Stimulated activated CD4-positive, alpha-beta T cell treated with anti-CD3 and anti-CD28 coated beads, Interleukin-15, amount 100 ng/mL, for 24 hours (primary cell): Measurements from ENCODE around the gene MRPS5.
"Not testable (repeated sequence)": the region's sequence is repeated elsewhere in the genome, so short reads cannot be mapped to it uniquely, and the experiment has no call there.

Experiments used
- DNase-seq: peaks from one replicate; pipeline ENCODE4 v3.0.0-alpha.2; 2020

MRPS5 gene

DNA sequence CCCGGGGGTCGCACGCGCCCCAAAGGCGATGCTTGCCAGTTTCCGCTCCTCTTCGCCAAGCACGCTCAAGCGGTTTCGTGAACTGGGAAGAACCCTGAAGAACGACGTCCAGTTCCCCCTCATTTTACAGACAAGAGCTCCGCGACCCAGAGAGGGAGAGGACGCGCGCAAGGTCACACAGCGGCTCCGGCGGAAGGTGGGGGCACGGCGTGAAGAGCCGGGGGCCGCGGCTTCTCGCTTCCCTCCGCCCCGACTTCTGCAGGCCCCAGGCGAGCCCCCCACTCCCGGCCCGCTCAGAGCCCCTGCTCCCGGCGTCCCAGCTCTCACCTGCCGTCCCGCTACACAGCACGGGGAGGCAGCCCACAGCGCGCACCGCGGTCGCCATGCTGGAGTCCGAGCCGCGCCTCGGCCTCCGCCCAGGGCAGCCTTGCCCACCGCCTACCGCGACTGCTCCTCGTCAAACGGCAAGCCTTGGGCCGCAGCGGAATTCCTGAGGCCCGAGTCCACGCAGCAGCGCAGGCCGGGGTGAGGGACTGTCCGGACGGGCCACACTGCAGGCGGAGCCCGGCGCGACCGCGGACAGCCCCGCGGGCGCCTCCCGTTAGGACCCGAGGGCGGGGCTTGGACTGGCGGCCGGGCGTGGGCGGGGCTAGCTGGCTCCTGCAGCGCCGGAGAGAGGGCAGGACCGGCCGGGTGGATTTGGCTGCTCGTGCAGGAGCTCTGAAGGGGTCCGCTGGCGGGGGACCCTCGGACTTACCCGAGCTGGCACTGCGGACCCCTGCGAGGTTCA, at the start of gene MRPS5:
Gene MRPS5, minus strand, starts transcription at position 402 of the 790 bp plus-strand sequence. Its CDS starts 17 bp downstream, at position 385.
- peak; percentile 95 for DNase-seq

DNA sequence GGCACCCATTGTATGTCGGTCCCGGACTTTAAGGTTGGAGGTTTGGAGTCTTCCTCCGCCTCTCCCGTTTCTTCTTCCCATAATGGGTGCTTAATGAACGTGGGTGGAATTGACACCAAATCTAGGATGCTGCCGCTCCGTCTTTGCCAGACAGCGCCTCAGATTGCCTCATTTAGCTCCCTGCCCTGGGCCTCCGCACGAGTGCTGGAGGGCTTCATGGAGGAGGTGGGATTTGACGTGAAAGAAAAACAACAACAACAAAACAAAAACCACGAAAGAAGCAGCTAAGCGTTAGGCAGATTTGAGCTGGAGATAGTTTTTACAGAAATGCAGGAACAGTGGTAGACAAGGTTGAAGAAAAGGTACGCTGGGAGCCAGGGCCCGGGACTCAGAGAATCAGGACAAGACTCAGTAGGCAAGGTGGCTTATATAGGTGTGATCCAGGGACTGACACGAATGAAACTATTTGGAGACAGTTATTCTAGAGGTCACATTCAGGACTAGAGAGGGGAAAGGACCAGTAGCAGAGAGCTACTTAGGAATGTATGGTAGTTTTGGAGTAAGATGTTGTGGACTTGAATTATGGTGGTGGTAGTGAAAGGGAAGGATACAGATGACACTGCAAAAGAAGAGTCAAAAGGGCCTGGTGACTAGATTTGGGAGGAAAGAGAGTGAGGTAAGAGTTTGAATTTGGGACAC, 44.6 kb upstream of the MRPS5 start:
- DNase-seq, result no peak

DNA sequence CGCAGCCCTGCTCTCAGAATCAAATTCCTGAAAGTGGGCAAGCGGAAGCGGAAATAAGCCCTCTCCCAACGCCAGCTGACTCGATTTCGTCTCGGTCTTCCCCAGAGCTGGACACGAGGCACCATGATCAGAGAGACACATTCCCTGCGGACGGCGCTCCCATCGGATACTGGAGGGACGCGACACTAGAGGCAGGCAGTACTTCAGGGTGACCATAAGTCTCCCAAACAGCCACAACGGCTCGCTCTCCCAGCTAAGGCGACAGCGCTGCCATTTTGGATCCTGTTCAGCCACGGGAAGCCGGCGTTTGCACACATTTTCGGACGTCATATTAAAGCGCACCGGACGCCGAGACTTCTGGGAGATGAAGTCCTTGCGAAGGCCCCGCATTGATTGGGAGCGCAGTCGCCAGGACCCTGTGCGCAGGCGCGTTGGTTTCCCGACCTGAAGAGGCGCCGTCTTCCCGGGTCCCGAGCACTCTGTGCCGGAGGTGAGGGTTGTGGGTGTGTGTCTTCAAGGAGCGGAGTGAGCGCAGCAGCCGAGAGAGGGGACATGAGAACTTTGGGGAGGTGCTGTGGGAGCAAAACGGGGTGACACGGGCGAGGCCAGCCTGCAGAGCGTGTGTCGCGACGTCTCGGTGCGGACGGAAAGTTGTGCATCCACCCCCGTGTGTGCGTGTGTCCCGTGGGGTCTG, 43.9 kb upstream of the MRPS5 start, which contains the start of gene ZNF2:
Gene ZNF2, plus strand, starts transcription at position 439 of the 694 bp plus-strand sequence. CDS start 10,418 bp downstream, outside the sequence.
- peak; percentile 98 for DNase-seq

DNA sequence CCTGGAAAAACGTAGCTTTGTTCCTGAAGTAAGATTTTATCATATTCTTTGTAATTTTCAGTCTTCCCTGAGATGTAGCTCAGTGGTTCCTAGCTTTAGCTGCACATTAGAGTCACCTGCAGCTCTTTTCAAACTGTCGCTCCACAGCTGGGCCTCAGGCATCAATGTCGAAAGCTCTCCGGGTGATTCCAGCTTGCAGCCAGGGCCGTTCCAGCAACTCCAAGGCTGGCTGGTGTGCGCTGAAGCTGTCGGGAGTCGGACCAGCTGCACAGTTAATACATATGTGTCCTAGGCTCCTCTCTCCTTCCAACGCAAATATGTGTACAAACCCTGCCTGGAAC, 43.4 kb upstream of the MRPS5 start:
- no peak for DNase-seq

DNA sequence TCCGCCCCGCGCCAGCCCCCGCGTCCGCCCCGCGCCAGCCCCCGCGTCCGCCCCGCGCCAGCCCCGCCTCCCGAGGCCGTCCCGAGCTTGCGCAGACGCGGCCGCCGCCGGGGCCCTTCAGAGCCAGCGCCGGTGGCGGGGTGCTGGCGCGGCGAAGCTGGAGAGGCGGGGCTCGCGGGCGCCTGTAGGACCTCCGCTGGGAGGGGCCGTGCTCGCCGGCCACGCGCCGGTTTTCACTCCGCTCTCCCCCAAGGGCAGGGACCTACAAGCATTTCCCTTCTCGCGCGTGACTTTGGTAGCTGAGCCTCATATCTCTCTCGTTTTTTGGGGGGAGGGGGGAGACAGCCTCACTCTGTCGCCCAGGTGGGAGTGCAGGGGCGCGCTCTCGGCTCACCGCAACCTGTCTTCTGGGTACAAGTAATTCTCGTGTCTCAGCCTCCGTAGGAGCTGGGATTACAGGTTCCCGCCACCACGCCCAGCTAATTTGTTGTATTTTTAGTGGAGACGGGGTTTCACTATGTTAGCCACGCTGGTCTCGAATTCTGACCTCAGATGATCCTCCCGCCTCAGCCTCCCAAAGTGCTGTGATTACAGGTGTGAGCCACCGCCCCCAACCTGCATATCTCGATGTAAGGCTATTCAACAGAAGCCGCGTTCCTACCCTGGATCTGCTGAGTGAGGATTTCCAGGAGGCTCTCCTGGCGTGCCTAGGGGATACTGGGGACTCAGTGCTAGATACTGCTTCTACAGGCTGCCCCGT, 38.3 kb upstream of the MRPS5 start, which contains the start of gene ZNF514:
Gene ZNF514, minus strand, starts transcription at position 159 of the 760 bp plus-strand sequence. CDS start 6,595 bp downstream, outside the sequence.
- DNase-seq, result peak; percentile 83

DNA sequence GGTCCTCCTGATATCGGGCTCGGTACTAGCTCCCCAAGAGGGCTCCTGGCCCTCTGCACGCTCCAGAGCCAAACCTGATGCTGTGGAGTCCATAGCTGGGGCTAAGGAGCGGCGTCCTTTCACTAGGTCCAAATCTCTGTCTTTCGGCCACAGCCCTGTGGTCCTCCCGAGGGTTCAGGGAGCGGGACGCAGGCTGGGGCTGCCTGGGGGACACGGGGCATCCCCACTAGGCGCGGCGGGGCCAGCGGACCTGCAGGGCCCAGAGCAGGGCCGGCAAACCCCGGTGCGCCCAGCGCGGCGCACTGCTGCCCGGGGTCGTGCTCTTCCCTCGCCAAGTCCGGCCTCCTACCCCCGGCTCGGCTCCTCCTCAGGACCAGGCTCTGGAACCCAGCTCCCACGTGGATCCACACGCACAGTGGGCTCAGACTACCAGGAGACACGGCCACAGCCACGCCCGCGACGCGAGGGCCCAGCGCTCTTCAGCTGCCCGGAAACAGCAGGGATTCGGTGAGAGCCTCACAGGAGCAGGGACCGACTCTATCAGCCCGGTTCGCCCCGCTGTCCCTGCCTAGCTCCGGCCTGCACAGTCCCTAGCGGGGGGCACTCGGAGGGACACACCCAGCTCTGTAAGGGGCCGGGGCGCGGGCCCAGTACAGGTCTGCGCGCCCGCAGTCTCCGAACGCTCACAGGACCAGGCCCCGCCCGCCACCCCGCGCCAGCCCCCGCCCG, 37.4 kb upstream of the MRPS5 start:
- DNase-seq, result peak; percentile 50

DNA sequence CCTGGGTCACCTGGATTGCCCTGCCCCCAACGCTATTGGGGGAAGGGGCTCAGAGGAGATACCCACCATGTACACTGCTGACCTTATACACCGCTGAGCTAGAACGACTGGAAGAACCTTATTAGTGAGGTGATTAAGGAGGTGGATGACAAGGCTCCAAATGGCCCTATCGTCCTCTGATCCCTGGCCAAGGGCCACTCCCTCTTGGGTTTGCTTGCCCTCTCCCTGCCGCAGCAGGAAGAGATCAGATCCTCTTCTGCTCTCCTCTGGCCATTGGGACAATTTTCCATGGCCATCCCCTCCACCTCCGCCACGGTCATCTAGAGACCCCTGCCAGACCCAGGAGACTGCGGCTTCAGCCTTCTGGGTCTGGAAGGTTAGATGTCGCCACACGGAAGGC, 36.8 kb upstream of the MRPS5 start:
- DNase-seq, result no peak

DNA sequence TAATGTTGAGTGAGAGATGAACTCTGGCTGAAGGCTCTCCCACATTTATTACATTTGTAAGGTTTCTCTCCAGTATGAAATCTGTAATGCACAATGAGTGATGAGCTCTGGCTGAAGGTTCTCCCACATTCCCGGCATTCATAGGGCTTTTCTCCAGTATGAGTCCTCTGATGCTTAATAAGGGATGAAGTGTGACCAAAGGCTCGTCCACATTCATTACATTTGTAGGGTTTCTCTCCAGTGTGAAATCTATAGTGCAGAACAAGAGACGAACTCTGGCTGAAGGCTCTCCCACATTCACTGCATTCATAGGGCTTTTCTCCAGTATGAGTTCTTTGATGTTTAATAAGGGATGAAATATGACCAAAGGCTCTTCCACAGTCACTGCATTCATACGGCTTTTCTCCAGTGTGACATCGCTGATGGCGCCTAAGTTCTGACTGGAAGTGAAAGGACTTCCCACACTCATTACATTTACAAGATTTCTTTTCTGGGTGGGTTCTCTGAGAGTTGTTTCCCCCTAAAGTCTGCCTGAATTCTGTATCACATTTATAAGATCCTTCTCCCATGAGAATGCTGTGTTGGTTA, 27.9 kb upstream of the MRPS5 start:
- DNase-seq, result no peak

DNA sequence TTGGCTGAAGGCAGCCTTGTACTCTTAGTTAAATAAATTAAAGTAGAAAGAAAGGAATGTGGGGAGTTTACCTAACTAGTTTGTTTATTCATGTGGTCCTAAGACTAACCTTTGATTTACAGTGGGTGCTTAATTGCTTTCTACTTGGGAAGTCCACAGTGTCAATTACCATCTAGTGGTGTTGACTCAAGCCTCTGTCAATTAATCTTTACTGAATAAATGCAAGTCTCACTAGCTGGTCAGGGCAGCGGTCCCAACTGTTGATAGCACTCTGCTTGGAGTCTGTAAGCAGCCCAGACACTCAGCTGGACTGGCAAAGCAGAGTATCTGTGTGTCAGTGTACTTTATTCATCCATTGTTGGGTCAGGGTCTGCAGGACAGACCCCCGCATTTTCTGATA, 22.2 kb upstream of the MRPS5 start:
- DNase-seq, result no peak

DNA sequence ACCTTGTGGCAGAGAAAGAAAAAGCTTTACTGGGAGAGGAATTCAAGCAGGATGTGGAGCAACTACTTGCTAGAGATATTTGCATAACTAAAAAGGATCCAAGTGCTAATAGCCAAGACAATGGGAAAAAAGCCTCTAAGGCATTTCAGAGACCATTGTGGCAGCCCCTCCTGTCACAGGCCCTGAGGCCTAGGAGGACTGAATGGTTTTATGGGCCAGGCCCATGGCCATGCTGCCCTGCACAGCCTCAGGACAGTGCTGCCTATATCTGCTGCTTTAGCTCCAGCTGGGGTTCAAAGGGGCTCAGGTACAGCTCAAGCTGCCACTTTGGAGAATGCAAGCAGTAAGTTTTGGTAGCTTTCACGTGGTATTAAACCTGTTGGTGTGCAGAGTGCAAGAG, 17.1 kb upstream of the MRPS5 start:
- no peak for DNase-seq

DNA sequence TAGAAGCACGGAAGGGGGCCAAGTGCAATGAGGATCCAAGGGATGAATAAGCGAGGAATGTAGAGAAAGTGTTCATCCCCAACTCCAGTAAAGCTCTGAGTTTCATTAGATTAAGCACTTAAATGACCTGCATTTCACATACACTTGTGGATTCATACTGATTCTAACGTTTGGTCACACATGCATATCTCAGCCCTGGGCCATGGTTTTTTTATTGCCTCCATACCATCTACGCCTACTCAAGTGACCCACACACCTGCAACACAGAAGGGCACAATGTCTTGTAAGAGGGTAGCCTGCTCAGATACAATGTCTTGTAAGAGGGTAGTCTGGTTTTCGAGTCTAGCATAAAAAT, 566 bp upstream of the MRPS5 start:
- DNase-seq, result no peak

DNA sequence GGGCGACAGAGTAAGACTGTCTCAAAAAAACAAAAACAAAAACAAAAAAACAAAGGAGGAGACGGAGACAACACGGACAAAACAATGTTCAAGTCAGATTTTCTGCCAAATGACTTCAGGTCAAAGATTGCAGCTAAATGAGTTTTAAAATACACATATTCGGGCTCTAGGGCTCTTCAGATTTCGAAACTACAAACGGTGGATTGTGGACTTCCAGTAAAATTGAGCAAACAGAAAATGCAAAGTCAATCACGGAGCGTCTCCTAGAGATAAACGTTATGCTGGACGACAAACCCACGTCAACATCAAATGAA, 558 bp downstream of the MRPS5 start:
- DNase-seq, result no peak

DNA sequence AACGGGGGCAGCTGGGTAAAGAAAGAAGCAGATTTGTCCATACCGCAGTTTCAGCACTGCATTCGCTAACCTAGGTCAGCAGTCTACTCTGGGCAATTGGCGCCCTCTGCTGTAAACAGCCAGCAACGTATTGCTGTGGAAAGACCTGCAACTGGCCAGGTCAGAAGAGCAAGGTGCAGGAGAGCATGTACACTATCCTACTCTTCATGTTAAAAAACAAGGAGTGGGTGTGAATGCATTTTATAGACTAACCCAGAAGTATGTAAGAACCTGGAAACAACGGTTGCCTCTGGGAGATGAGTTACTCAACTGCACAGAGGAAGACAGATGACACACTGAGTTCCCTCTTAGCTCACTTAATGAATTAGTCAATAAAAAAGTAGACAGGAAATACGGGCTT, 6.2 kb downstream of the MRPS5 start:
- peak; percentile 78 for DNase-seq

DNA sequence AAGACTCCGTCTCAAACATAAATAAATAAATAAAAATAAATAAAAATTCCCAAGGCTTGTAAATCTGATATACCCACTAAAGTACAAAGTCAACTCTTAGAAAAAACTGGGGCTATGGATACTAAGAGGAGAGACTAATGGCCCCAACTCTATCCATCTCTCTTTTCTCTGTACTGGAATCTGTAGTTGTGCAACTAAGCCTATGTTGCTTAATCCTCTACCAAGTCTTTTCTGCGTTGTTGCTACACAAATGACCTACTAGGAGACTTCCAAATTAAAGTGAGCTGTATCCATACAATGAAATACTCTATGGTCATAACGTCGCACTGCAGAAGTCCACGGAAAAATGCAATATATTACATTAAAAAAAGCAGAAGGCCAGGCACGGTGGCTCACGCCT, 8.1 kb downstream of the MRPS5 start:
- no peak for DNase-seq

DNA sequence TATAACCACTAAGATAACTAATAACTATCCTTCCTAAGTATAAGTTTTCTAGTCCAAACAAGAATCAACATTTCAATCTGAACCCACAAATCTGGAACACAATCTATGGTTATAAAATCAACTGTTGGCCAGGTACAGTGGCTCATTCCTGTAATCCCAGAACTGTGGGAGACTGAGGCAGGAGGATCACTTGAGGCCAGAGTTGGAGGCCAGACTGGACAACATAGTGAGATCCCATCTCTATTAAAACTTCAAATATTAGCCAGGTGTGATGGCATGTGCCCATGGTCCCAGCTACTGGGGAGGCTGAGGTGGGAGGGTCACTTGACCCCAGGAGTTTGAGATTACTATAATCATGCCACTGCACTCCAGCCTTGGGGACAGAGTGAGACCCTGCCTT, 11.2 kb downstream of the MRPS5 start:
- DNase-seq, result no peak

DNA sequence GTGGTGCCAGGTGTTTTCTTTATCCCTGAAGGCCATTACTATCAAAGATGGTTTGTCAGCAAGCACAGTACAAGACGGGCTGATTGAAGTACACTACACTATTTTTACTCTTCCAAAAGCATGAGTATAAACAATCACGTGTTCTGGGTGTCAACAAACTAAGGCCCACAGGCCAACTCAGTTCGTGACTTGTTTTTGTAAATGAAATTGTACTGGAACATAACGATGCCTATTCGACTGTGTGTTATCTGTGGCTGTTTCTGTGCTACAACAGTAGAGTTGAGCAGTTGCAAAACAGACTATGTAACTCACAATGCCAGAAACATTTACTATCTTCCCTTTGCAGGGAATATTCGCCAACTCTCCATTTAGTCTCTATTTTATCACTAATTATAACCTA, 12.3 kb downstream of the MRPS5 start:
- DNase-seq, result no peak

DNA sequence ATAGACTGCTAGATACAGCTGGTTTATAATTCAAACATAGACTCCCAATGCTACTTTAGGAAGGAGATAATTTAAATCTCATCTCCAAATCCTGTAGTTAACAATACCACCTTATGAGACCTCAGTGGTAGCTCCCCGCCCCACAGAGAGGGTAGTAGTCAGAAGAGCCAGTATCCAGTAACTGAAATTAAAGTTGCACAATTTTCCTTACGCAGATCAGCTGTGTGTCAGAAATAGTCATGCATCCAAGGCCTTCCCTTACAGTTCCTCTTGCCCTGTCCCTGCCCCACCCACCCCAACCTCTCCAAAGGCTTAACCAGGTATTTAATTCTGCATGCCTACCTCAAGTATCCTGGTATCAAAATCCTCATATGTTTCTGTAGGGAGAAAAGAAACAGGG, 15.5 kb downstream of the MRPS5 start:
- no peak for DNase-seq

DNA sequence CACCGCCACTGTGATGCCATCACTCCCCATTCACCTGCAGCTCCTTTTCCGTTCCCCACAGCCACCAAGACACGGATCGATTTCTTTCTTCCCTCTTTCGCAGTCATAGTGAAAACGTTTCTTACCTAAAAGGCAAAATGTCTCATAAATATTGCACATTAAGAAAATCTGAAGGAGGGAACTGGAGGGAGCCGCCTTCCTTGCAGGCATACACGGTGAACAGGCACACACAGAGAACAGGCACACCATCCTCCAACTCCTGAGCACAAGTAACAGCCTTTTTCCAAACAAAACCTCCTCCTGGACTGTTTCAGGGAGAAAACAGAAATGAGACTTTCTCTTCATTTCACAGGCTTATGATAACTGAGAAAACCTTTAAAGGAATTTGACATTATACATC, 17.0 kb downstream of the MRPS5 start:
- no peak for DNase-seq

DNA sequence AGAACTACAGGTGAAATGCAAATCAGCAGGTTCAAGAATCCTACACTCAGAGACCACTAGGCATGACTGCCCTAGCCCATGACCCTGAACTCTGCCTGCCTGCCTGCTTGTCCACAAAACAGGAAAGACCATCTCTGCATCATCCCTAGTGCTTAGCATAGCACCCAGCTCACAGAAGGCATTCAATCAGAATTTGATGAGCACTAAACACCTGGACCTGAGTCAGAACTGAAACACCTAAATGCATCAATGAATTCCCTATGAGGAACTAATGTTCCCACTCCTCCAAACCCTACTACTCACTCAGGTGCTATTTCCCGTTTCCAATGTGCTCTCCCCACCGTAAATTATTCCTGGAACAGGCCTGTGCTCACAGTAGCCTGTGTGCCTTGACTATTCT, 21.7 kb downstream of the MRPS5 start:
- DNase-seq, result no peak

DNA sequence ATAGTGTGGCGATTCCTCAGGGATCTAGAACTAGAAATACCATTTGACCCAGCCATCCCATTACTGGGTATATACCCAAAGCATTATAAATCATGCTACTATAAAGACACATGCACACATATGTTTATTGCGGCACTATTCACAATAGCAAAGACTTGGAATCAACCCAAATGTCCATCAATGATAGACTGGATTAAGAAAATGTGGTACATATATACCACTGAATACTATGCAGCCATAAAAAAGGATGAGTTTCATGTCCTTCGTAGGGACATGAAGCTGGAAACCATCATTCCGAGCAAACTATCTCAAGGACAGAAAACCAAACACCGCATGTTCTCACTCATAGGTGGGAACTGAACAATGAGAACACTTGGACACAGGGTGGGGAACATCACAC, 23.3 kb downstream of the MRPS5 start:
- not testable (repeated sequence) for DNase-seq

DNA sequence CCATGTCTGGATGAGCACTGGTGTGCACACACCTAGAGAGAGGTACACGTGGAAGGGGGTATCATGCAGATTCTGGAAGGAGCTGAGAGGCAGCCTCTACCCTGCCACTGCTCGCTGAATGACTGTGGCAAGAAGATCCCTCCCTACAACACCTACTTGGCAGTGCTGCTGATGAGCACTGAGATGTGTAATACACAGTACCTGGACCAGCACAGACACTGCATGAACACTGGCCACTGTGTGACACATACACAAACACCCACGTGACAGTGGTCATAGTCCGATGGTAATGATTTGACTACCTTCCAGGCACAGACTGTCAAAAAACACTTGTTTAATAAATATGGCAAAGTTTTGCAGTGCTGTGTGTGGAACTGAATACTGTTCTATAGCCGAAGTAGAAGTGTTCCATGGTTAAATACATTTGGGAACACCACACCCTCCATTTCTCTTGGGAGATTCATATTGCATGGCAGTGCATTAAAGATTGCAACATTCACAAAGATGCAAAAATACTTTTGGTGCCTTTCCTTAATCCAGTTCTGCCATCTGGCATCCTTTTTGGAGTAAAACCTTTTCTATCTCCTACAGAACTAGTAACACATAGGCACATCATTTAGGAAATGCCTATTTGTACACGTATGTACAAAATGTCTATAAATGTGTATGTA, 29.6 kb downstream of the MRPS5 start:
- DNase-seq, result no peak

DNA sequence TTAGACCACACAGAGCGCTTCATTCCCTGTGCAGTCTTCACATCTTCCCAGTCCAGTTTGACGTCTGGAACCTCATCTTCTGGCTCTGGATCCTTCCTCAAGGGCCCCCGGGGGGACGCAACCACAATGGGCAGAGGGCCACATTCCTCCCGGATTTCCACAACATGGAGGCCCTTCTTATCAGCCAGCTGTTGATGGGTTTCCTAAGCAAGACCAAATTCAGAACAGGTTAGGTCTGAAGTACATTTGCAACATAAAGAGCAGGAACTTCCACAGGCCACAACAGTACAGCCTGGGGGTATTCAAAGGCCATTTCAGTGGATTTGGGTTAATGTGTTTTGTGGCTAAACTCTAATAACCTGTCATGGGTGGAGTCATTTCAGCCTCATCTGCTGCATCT, 34.2 kb downstream of the MRPS5 start:
- DNase-seq, result no peak
